Endodermal cell (in vitro differentiated cells): ENCODE measurements around the gene RILP. TPM values are rescaled to one million over a fixed set of nuclear protein-coding genes. Genes with fewer than 3 reads are reported as not detected.

Source experiments
- DNase-seq: peaks from one replicate; pipeline ENCODE4 v3.0.0-alpha.2; 2017
- H3K27ac ChIP-seq: 2 replicates; pipeline ENCODE4 v1.5.1; 2013; ENCODE audit warnings: mild to moderate bottlenecking, low read depth, low read length, moderate library complexity
- H3K27me3 ChIP-seq: 2 replicates; pipeline ENCODE4 v1.6.1; 2013; ENCODE audit warnings: mild to moderate bottlenecking, low read length, moderate library complexity; ENCODE audit not compliant: insufficient read depth, control insufficient read depth, poor library complexity, severe bottlenecking
- H3K36me3 ChIP-seq: 2 replicates; pipeline ENCODE4 v1.7.0; 2013; ENCODE audit warnings: mild to moderate bottlenecking, low read length, moderate library complexity; ENCODE audit not compliant: control insufficient read depth, insufficient read depth
- H3K4me1 ChIP-seq: one replicate; pipeline ENCODE4 v1.7.0; 2013; ENCODE audit warnings: low read length; ENCODE audit not compliant: control insufficient read depth, insufficient read depth
- H3K4me3 ChIP-seq: 2 replicates; pipeline ENCODE4 v1.5.1; 2013; ENCODE audit warnings: mild to moderate bottlenecking, low read length, moderate library complexity
- H3K9ac ChIP-seq: 2 replicates; pipeline ENCODE4 v1.6.1; 2013; ENCODE audit warnings: mild to moderate bottlenecking, low read length, moderate library complexity; ENCODE audit not compliant: poor library complexity, severe bottlenecking; ENCODE audit errors: extremely low read depth
- H3K9me3 ChIP-seq: 2 replicates; pipeline ENCODE4 v1.6.1; 2013; ENCODE audit warnings: mild to moderate bottlenecking, low read length, moderate library complexity; ENCODE audit not compliant: control insufficient read depth
- H3K27ac Mint-ChIP-seq: 2 replicates; pipeline ENCODE4 v1.8.0; 2020; ENCODE audit warnings: mixed read lengths
- H3K27me3 Mint-ChIP-seq: 2 replicates; pipeline ENCODE4 v1.8.0; 2021; ENCODE audit warnings: mild to moderate bottlenecking, mixed read lengths; ENCODE audit not compliant: insufficient read depth
- H3K36me3 Mint-ChIP-seq: 2 replicates; pipeline ENCODE4 v1.8.0; 2020; ENCODE audit warnings: low read depth, mixed read lengths
- H3K4me1 Mint-ChIP-seq: 2 replicates; pipeline ENCODE4 v1.8.0; 2020; ENCODE audit warnings: mixed read lengths
- H3K4me3 Mint-ChIP-seq: 2 replicates; pipeline ENCODE4 v1.8.0; 2020; ENCODE audit warnings: mild to moderate bottlenecking, moderate library complexity, mixed read lengths
- H3K9me3 Mint-ChIP-seq: 2 replicates; pipeline ENCODE4 v1.8.0; 2020; ENCODE audit warnings: mild to moderate bottlenecking, mixed read lengths
- CTCF ChIP-seq: fragments of 200-600 bp; sonication (generic); conservative IDR thresholded peaks from 2 replicates; pipeline ENCODE4 v1.5.0; 2021; ENCODE audit warnings: antibody characterized with exemption, mild to moderate bottlenecking
- WGBS, 2 experiments: methylation state at CpG; one replicate each; pipeline versions ENCODE4 v1.1.5 to v1.1.7; 2013; ENCODE audit warnings: missing lambda C conversion rate in 2 of 2, mixed read lengths in 1 of 2; ENCODE audit not compliant: insufficient coverage in 1 of 2, insufficient read length in 1 of 2; 5-methylcytosine and 5-hydroxymethylcytosine counted together
- total RNA-seq, 2 donors: library from RNA; stranded (reverse); fragmentation: NEBNext Ultra II Directional in 1 of 2; extraction: Animal tissue kit (Norgen Biotek cat#: 25700) in 1 of 2; gene quantifications; 2 replicates in 1 of 2; 3 replicates in 1 of 2; pipeline ENCODE4 v1.2.1, GENCODE V29; 2021

The RILP gene
- total RNA-seq, 2 donors from 2014 or later, result 1.1 to 3.1 TPM

GRCh38 chr17:1641065-1641403, 8.6 kb downstream of the RILP start:
- peaks cover 24% of the 10 kb centered on the region for H3K27me3 Mint-ChIP-seq
- WGBS, 2 experiments, result 85 to 89% methylated on average over 6 to 11 of the region's 12 CpGs
- no peaks in the 10 kb centered on the region for H3K9me3 Mint-ChIP-seq
- no peaks in the 10 kb centered on the region for H3K9me3 ChIP-seq
- no peak overlapping the region for H3K27ac ChIP-seq
- no peaks in the 10 kb centered on the region for H3K4me1 ChIP-seq
- no peaks in the 10 kb centered on the region for H3K36me3 Mint-ChIP-seq
- peak; percentile 45 for TF ChIP-seq CTCF
- H3K4me3 Mint-ChIP-seq, result no peak overlapping the region
- no peak overlapping the region for H3K9ac ChIP-seq
- DNase-seq, result peak; percentile 69
- peaks cover 17% of the 10 kb centered on the region for H3K27me3 ChIP-seq
- no peak overlapping the region for H3K4me3 ChIP-seq
- H3K4me1 Mint-ChIP-seq, result peaks cover 14% of the 10 kb centered on the region
- no peaks in the 10 kb centered on the region for H3K36me3 ChIP-seq
- H3K27ac Mint-ChIP-seq, result no peak overlapping the region

GRCh38 chr17:1640329-1641064, 9.2 kb downstream of the RILP start:
- H3K4me1 Mint-ChIP-seq, result peaks cover 9% of the 10 kb centered on the region
- TF ChIP-seq CTCF, result no peak
- H3K4me3 Mint-ChIP-seq, result no peak overlapping the region
- H3K27me3 Mint-ChIP-seq, result peaks cover 20% of the 10 kb centered on the region
- no peak overlapping the region for H3K9ac ChIP-seq
- H3K9me3 Mint-ChIP-seq, result no peaks in the 10 kb centered on the region
- no peaks in the 10 kb centered on the region for H3K4me1 ChIP-seq
- peak; percentile 63 for DNase-seq
- no peaks in the 10 kb centered on the region for H3K9me3 ChIP-seq
- H3K36me3 Mint-ChIP-seq, result no peaks in the 10 kb centered on the region
- WGBS, 2 experiments, result 85 to 94% methylated on average over 11 to 23 of the region's 23 CpGs
- H3K4me3 ChIP-seq, result no peak overlapping the region
- no peak overlapping the region for H3K27ac Mint-ChIP-seq
- H3K27ac ChIP-seq, result no peak overlapping the region
- no peaks in the 10 kb centered on the region for H3K36me3 ChIP-seq
- peaks cover 17% of the 10 kb centered on the region for H3K27me3 ChIP-seq

GRCh38 chr17:1639549-1640180, 10.0 kb downstream of the RILP start:
- H3K9me3 Mint-ChIP-seq, result no peaks in the 10 kb centered on the region
- H3K36me3 Mint-ChIP-seq, result no peaks in the 10 kb centered on the region
- H3K9ac ChIP-seq, result no peak overlapping the region
- H3K27me3 ChIP-seq, result peaks cover 12% of the 10 kb centered on the region
- H3K4me3 Mint-ChIP-seq, result no peak overlapping the region
- TF ChIP-seq CTCF, result no peak
- no peak overlapping the region for H3K4me3 ChIP-seq
- H3K27me3 Mint-ChIP-seq, result peaks cover 11% of the 10 kb centered on the region
- H3K27ac Mint-ChIP-seq, result no peak overlapping the region
- WGBS, 2 experiments, result 65 to 84% methylated on average over 7 to 11 of the region's 11 CpGs
- H3K4me1 ChIP-seq, result no peaks in the 10 kb centered on the region
- H3K4me1 Mint-ChIP-seq, result peaks cover 7% of the 10 kb centered on the region
- no peak overlapping the region for H3K27ac ChIP-seq
- no peaks in the 10 kb centered on the region for H3K36me3 ChIP-seq
- DNase-seq, result peak; percentile 75
- no peaks in the 10 kb centered on the region for H3K9me3 ChIP-seq
